TTC549 (cell line): Measurements from ENCODE around the gene BTBD19.
"Not testable (repeated sequence)": the region's sequence is repeated elsewhere in the genome, so short reads cannot be mapped to it uniquely, and the experiment has no call there.

Experiments used
- FAIRE-seq: peaks from 2 replicates; lab custom pipeline; 2012; peaks lifted over from hg19 to GRCh38; lab: Jason Lieb, UNC

The BTBD19 gene

GRCh38 chr1:44808063-44808937 is at the start of gene BTBD19:
BTBD19 (plus strand) TSS chr1:44808523; CDS start chr1:44808821, 298 bp downstream.
- no peak for FAIRE-seq

- no peak for FAIRE-seq
Observed at GRCh38 chr1:44759077-44759476, 49.2 kb upstream of the BTBD19 start.

GRCh38 chr1:44760876-44761275 is 47.4 kb upstream of the BTBD19 start:
- FAIRE-seq: no peak

- not testable (repeated sequence) for FAIRE-seq
Observed at GRCh38 chr1:44766421-44766820, 41.9 kb upstream of the BTBD19 start.

- FAIRE-seq: no peak
Observed at GRCh38 chr1:44775078-44775929, 33.0 kb upstream of the BTBD19 start, which contains the start of gene RPS8. RPS8 (plus strand) TSS chr1:44775540; CDS start chr1:44775597, 57 bp downstream.

- FAIRE-seq: no peak
Observed at GRCh38 chr1:44775930-44776729, 32.2 kb upstream of the BTBD19 start.

GRCh38 chr1:44776730-44777068 is 31.6 kb upstream of the BTBD19 start:
- FAIRE-seq: no peak

GRCh38 chr1:44777547-44777946 is 30.8 kb upstream of the BTBD19 start:
- no peak for FAIRE-seq

- no peak for FAIRE-seq
Observed at GRCh38 chr1:44777969-44778635, 30.2 kb upstream of the BTBD19 start.

GRCh38 chr1:44778705-44779576 is 29.4 kb upstream of the BTBD19 start:
- no peak for FAIRE-seq

GRCh38 chr1:44780583-44781121 is 27.7 kb upstream of the BTBD19 start:
- FAIRE-seq: no peak

- no peak for FAIRE-seq
Observed at GRCh38 chr1:44783697-44784093, 24.6 kb upstream of the BTBD19 start.

GRCh38 chr1:44784094-44785028 is 24.0 kb upstream of the BTBD19 start:
- FAIRE-seq: no peak

- FAIRE-seq: no peak
Observed at GRCh38 chr1:44785029-44785380, 23.3 kb upstream of the BTBD19 start.

GRCh38 chr1:44785501-44786137 is 22.7 kb upstream of the BTBD19 start:
- FAIRE-seq: no peak

- FAIRE-seq: no peak
Observed at GRCh38 chr1:44786138-44786840, 22.0 kb upstream of the BTBD19 start.

- no peak for FAIRE-seq
Observed at GRCh38 chr1:44786841-44787426, 21.4 kb upstream of the BTBD19 start.

GRCh38 chr1:44787506-44787905 is 20.8 kb upstream of the BTBD19 start:
- FAIRE-seq: no peak
